Measurements from ENCODE around the gene ZC3H8.

The ZC3H8 gene

DNA sequence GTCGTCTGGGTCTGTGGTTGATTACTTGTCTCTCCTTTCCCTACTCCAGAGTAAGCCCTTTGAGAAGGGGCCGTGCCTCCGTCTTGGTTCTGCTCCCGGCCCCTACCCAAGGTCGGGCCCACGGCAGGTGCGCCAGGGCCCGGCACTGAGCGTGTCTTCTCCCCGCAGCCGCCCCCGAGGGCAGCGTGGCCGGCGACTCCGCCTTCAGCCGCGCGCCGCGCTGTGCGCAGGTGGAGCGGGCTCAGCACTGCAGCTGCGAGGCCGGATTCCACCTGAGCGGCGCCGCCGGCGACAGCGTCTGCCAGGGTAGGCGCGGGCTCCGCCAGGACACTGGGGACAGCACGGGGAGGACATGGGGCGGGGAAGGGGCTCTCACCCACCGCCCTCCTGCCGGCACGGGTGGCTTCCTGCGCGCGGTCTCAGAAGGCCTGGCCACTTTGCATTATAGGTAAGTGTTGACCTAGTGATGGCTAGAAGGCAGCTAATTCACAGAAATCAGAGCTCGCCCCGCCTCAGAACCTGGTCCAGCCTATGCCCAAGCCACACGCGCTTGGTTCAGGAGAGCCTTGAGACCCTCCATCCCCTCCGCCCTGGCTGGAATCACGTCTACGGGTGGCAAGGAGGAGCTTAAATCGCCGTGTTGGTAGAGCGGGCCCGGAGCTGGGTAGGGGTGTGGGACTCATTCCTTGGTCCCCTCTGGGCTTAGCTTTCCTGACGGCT, 73.1 kb downstream of the ZC3H8 start:
- DNase-seq (ENCODE audit: low read depth), result no peak
- no peak overlapping the region for H3K4me3 ChIP-seq (ENCODE audit: low read length)
- TF ChIP-seq, protein P1, sequence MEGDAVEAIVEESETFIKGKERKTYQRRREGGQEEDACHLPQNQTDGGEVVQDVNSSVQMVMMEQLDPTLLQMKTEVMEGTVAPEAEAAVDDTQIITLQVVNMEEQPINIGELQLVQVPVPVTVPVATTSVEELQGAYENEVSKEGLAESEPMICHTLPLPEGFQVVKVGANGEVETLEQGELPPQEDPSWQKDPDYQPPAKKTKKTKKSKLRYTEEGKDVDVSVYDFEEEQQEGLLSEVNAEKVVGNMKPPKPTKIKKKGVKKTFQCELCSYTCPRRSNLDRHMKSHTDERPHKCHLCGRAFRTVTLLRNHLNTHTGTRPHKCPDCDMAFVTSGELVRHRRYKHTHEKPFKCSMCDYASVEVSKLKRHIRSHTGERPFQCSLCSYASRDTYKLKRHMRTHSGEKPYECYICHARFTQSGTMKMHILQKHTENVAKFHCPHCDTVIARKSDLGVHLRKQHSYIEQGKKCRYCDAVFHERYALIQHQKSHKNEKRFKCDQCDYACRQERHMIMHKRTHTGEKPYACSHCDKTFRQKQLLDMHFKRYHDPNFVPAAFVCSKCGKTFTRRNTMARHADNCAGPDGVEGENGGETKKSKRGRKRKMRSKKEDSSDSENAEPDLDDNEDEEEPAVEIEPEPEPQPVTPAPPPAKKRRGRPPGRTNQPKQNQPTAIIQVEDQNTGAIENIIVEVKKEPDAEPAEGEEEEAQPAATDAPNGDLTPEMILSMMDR (conservative IDR thresholded peaks at IDR 0.05; ENCODE audit: low read depth, low read length), result no peak

- H3K4me3 ChIP-seq (ENCODE audit: low read length), result no peak overlapping the region
- TF ChIP-seq, protein P1 (conservative IDR thresholded peaks at IDR 0.05; ENCODE audit: low read depth, low read length), result no peak
- no peak for DNase-seq (ENCODE audit: low read depth)
These were observed 78.8 kb downstream of the ZC3H8 start for GRCh38 chr2:112175958-112176573.

DNA sequence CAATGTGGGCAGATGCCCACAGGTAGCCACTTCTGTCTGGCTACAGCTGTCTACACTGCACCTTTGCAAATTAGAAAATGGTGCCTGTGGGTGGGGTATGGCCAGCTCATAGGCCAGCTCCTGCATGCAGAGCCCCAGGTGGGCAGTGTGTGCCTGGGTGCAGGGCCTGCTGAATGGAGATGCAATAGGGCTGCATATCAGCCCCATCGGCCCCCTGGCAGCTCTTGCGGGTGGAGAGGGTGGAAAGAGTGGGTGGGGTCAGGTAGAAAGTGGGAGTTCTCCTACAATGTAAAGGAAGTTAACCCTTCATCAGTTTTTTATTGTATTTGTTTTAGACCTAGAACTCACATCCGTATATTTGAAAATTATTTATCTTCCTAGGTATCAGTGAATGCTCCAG, 79.5 kb downstream of the ZC3H8 start:
- TF ChIP-seq, protein P1 (conservative IDR thresholded peaks at IDR 0.05; ENCODE audit: low read depth, low read length), result no peak
- DNase-seq (ENCODE audit: low read depth), result no peak
- H3K4me3 ChIP-seq (ENCODE audit: low read length), result no peak overlapping the region

- no peak overlapping the region for H3K4me3 ChIP-seq (ENCODE audit: low read length)
- TF ChIP-seq, protein P1 (conservative IDR thresholded peaks at IDR 0.05; ENCODE audit: low read depth, low read length), result no peak
- no peak for DNase-seq (ENCODE audit: low read depth)
These were observed 80.5 kb downstream of the ZC3H8 start for GRCh38 chr2:112174383-112174782.

DNA sequence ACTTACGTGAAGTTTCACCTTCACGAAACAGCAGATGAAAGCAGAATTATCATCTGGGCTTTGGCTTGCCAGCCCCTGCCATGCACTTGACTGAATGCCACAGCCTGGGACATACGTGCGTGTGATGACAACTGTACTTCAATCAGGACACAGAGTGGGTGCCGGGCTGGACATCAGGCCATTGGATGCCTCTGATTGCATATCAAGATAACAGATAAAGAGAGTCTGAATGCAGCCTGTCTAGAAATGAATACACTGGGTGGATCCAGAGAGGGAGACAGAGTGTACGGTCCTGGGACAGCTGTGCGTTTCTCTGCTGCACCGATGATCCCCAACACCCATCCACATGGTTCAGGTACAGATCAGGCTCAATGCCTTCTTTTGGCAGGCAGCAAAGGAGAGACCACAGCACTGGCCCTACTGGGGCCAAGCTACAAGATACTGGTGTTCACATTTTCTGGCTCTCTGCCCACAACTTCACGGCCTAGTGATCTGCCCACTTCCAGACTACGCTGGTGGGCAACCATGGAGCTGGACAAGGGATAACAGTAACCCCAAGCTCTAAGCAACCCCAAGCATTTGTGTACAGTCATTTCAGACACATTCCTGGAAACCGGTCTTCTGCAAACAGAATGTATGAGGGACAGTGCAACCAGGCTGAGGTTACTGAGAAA, 81.1 kb downstream of the ZC3H8 start:
- TF ChIP-seq, protein P1 (conservative IDR thresholded peaks at IDR 0.05; ENCODE audit: low read depth, low read length), result no peak
- H3K4me3 ChIP-seq (ENCODE audit: low read length), result no peak overlapping the region
- DNase-seq (ENCODE audit: low read depth), result no peak

- TF ChIP-seq, protein P1 (conservative IDR thresholded peaks at IDR 0.05; ENCODE audit: low read depth, low read length), result no peak
These were observed 84.3 kb downstream of the ZC3H8 start for GRCh38 chr2:112170495-112170894.

More at GRCh38 chr2:112170495-112170894, 84.3 kb downstream of the ZC3H8 start:
- DNase-seq (ENCODE audit: low read depth), result no peak
- no peak overlapping the region for H3K4me3 ChIP-seq (ENCODE audit: low read length)

Measured in retinal pigment epithelial cell (primary cell).